HepG2 (cell line): Measurements from ENCODE around the gene C1GALT1. TPM values are rescaled to one million over a fixed set of nuclear protein-coding genes. Genes with fewer than 3 reads are reported as not detected.

Experiments used
- ATAC-seq: fragments of 200-7000 bp; cut with Tn5 transposase; 3 replicates; pipeline ENCODE4 v1.9.1; 2020; ENCODE audit warnings: mild to moderate bottlenecking, moderate library complexity
- BruUV-seq: library from RNA; stranded (reverse); fragments of 400-500 nt; replicated peaks from 2 replicates; lab custom pipeline; 2021; lab: Mats Ljungman, UMichigan
- CTCF ChIA-PET: fragments of 300-600 bp; formaldehyde crosslinking; extraction: SDS; loops from one replicate; lab custom pipeline; 2021; ENCODE audit warnings: low total read pairs, inconsistent platforms, low intra/inter-chr PET ratio; lab: Yijun Ruan, JAX
- POLR2A ChIA-PET: fragments of 350-600 bp; sonication (Branson Sonifier 250); formaldehyde crosslinking; loops from one replicate; lab custom pipeline; 2020; ENCODE audit warnings: antibody characterized with exemption, inconsistent platforms; lab: Yijun Ruan, JAX
- DNase-seq: peaks from one replicate; pipeline ENCODE4 v3.0.0-alpha.2; 2015; ENCODE audit warnings: low spot score
- FAIRE-seq: peaks from 3 replicates; lab custom pipeline; 2011; peaks lifted over from hg19 to GRCh38; lab: Jason Lieb, UNC
- H2AFZ ChIP-seq: one replicate; pipeline ENCODE4 v1.6.1; 2011; ENCODE audit warnings: low read length, inconsistent platforms
- H3K27ac ChIP-seq: fragments of 300-600 bp; 3 replicates; pipeline ENCODE4 v1.8.0; 2011; ENCODE audit warnings: mixed run types, mild to moderate bottlenecking, mixed read lengths, low read length, inconsistent platforms; ENCODE audit not compliant: insufficient read depth; ENCODE audit errors: extremely low read length
- H3K27me3 ChIP-seq, 2 experiments: fragments of 200-600 bp in 1 of 2; 2 replicates in 1 of 2; 3 replicates in 1 of 2; pipeline versions ENCODE4 v1.6.0 to v1.8.0; 2011; ENCODE audit warnings: low read length in 2 of 2, mild to moderate bottlenecking in 2 of 2, moderate library complexity in 2 of 2, inconsistent platforms in 1 of 2; ENCODE audit not compliant: insufficient read depth in 2 of 2, control insufficient read depth in 1 of 2
- H3K36me3 ChIP-seq, 2 experiments: fragments of 200-600 bp in 1 of 2; replicated peaks in 1 of 2; 2 replicates in 1 of 2; 3 replicates in 1 of 2; pipeline versions ENCODE4 v1.5.1 to v1.8.0; 2011; ENCODE audit warnings: low read length in 2 of 2, inconsistent platforms in 1 of 2; ENCODE audit not compliant: insufficient read depth in 2 of 2, control insufficient read depth in 1 of 2
- H3K4me1 ChIP-seq: 2 replicates; pipeline ENCODE4 v1.5.1; 2012; ENCODE audit warnings: low read length, inconsistent platforms; ENCODE audit not compliant: insufficient read depth
- H3K4me2 ChIP-seq: 2 replicates; pipeline ENCODE4 v1.6.0; 2011; ENCODE audit warnings: low read depth, low read length, inconsistent platforms
- H3K4me3 ChIP-seq, 3 experiments: fragments of 200-600 bp in 1 of 3; sonication (generic), shearing (Covaris generic) in 1 of 3; replicated peaks in 1 of 3; 2 replicates each; pipeline ENCODE4 v1.5.1; 2011 to 2016; ENCODE audit warnings: low read length in 3 of 3, inconsistent platforms in 2 of 3, low read depth in 2 of 3, mild to moderate bottlenecking in 2 of 3, control low read depth in 1 of 3, mixed read lengths in 1 of 3; ENCODE audit not compliant: insufficient read depth in 1 of 3
- H3K79me2 ChIP-seq: one replicate; pipeline ENCODE4 v1.6.1; 2011; ENCODE audit warnings: low read length, inconsistent platforms; ENCODE audit not compliant: insufficient read depth
- H3K9ac ChIP-seq: 2 replicates; pipeline ENCODE4 v1.6.0; 2011; ENCODE audit warnings: mild to moderate bottlenecking, low read depth, low read length, inconsistent platforms; ENCODE audit not compliant: insufficient read depth
- H3K9me3 ChIP-seq: 2 replicates; pipeline ENCODE4 v1.5.1; 2012; ENCODE audit warnings: mild to moderate bottlenecking, low read length
- H4K20me1 ChIP-seq: 2 replicates; pipeline ENCODE4 v1.6.0; 2011; ENCODE audit warnings: inconsistent platforms, mild to moderate bottlenecking, low read length, moderate library complexity; ENCODE audit not compliant: insufficient read depth
- ATF1 ChIP-seq: IDR thresholded peaks from 2 replicates; pipeline ENCODE4 v1.6.1; 2016; ENCODE audit warnings: mild to moderate bottlenecking, control low read depth
- CEBPB ChIP-seq: IDR thresholded peaks from 2 replicates; pipeline ENCODE4 v1.6.1; 2011; ENCODE audit warnings: low read depth, low read length, improper control_type of control experiment, borderline replicate concordance
- CEBPG ChIP-seq: IDR thresholded peaks from 2 replicates; pipeline ENCODE4 v1.6.1; 2016
- FOXP1 ChIP-seq, 2 experiments: fragments of 450-650 bp in 1 of 2; IDR thresholded peaks; 2 replicates each; pipeline ENCODE4 v1.6.1; 2017 to 2018; ENCODE audit warnings: antibody characterized with exemption in 1 of 2
- GLI4 ChIP-seq: sonication (generic); formaldehyde crosslinking; IDR thresholded peaks from 2 replicates; pipeline ENCODE4 v1.5.1; 2020; ENCODE audit warnings: missing genetic modification reagents, mild to moderate bottlenecking, moderate library complexity, borderline replicate concordance
- HOXA9 ChIP-seq: sonication (generic); formaldehyde crosslinking; IDR thresholded peaks from 2 replicates; pipeline ENCODE4 v1.8.1; 2022; ENCODE audit warnings: missing genetic modification reagents, mild to moderate bottlenecking, moderate library complexity, borderline replicate concordance
- KAT8 ChIP-seq: IDR thresholded peaks from 2 replicates; pipeline ENCODE4 v1.6.1; 2016; ENCODE audit warnings: missing genetic modification reagents, missing compliant biosample characterization
- RAD21 ChIP-seq: fragments of 450-650 bp; formaldehyde crosslinking; IDR thresholded peaks from 2 replicates; pipeline ENCODE4 v1.5.0; 2020; ENCODE audit warnings: mild to moderate bottlenecking
- RARA ChIP-seq: IDR thresholded peaks from 2 replicates; pipeline ENCODE4 v1.6.1; 2016; ENCODE audit warnings: missing genetic modification reagents, missing compliant biosample characterization
- RBM22 ChIP-seq: fragments of 200-400 bp; formaldehyde crosslinking; optimal IDR thresholded peaks from 2 replicates; pipeline ENCODE3; 2017; ENCODE audit warnings: mild to moderate bottlenecking, low read length, moderate library complexity
- SMAD1 ChIP-seq: sonication (generic); formaldehyde crosslinking; IDR thresholded peaks from 2 replicates; pipeline ENCODE4 v1.4.0; 2020; ENCODE audit warnings: missing genetic modification reagents, low read depth, mild to moderate bottlenecking, borderline replicate concordance
- ZBTB20 ChIP-seq: sonication (generic); formaldehyde crosslinking; IDR thresholded peaks from 2 replicates; pipeline ENCODE4 v1.8.1; 2023; ENCODE audit warnings: missing genetic modification reagents, low read depth, mild to moderate bottlenecking, borderline replicate concordance
- ZC3H13 ChIP-seq: sonication (generic); formaldehyde crosslinking; IDR thresholded peaks from 2 replicates; pipeline ENCODE4 v1.8.1; 2023; ENCODE audit warnings: mild to moderate bottlenecking, missing genetic modification reagents, moderate library complexity
- ZNF274 ChIP-seq: sonication (generic); formaldehyde crosslinking; IDR thresholded peaks from 2 replicates; pipeline ENCODE4 v1.5.1; 2020; ENCODE audit warnings: mild to moderate bottlenecking, missing genetic modification reagents
- ZNF572 ChIP-seq: sonication (generic); formaldehyde crosslinking; IDR thresholded peaks from 2 replicates; pipeline ENCODE4 v1.5.1; 2020; ENCODE audit warnings: mild to moderate bottlenecking, missing genetic modification reagents
- WGBS: methylation state at CpG from one replicate; pipeline ENCODE4 v1.1.6; 2017; ENCODE audit warnings: low lambda C conversion rate; 5-methylcytosine and 5-hydroxymethylcytosine counted together
- in situ Hi-C: cut with HindIII; loops from 2 replicates; pipeline ENCODE4 v1.10.0; 2017; ENCODE audit warnings: low pct_unique_long_range_greater_than_20kb; ENCODE audit not compliant: extremely low pct_ligation_motif_present
- intact Hi-C: fragments of 100-400 bp; cut with micrococcal nuclease; formaldehyde crosslinking; loops from one replicate; pipeline ENCODE4 v1.10.0; 2022; ENCODE audit not compliant: unreplicated experiment
- polyA plus RNA-seq, 8 experiments: library from polyadenylated mRNA; depleted of rRNA in 3 of 8; stranded (reverse) in 7 of 8; unstranded in 1 of 8; fragments of >200 nt; fragmentation: Illumina TruSeq in 4 of 8; extraction: Trizol in 4 of 8; gene quantifications; 2 replicates each; pipeline versions ENCODE4 v1.2.1 to v1.2.3, GENCODE V29; 2011 to 2016; ENCODE audit warnings: low read depth in 4 of 8, missing spikeins in 1 of 8, mixed read lengths in 1 of 8; ENCODE audit not compliant: insufficient read depth in 1 of 8
- total RNA-seq, 5 experiments: library from RNA; depleted of rRNA; stranded (reverse); fragments of >200 nt; fragmentation: Illumina TruSeq; extraction: Trizol; gene quantifications; 2 replicates each; pipeline ENCODE4 v1.2.3, GENCODE V29; 2016; ENCODE audit warnings: low read depth in 1 of 5
- TF ChIP-seq, protein P1 (sequence below): sonication (generic); formaldehyde crosslinking; IDR thresholded peaks from 2 replicates; pipeline ENCODE4 v1.4.0; 2020; ENCODE audit warnings: mild to moderate bottlenecking, missing genetic modification reagents

C1GALT1 gene
- total and polyA plus RNA-seq, 2 of the 13 experiments (the other 11 are each of a cell fraction or from before 2014, with no cell fraction given): 57.1 to 65.9 TPM

DNA sequence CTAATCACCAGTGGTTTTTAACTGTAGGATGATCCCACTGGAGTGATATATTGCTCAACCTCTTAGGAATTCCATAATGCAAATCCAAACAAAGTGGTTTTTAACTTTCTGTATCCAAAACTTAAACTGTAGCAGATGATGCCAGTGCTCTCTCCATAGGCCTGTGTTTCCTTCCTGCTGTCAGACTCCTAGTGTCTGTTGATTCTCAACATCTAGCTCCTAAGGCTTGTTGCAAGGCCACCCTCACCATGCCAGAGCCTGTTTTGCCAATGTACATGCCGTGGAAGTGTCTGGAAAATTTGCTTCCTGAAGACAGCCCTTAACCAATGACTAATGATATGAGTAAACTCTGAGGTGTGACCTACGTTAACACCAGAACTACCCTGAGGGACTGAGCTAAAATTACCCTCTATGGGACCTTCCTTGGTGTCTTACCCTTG, 39.3 kb downstream of the C1GALT1 start:
- FAIRE-seq (no peak), ATAC-seq (no peak), DNase-seq (no peak)
- BruUV-seq: no TSS peak
- H3K79me2 ChIP-seq: peaks cover 81% of the 10 kb centered on the region
- H3K9me3 ChIP-seq: no peaks in the 10 kb centered on the region
- no peak overlapping the region for H3K4me3 ChIP-seq
- H3K4me1 ChIP-seq: peaks cover 42% of the 10 kb centered on the region
- in situ Hi-C loops: loop anchor here (10.0 kb wide), 1 partner anchor 117 kb away; no protein-coding TSS in a partner anchor
- H4K20me1 ChIP-seq: peaks cover 10% of the 10 kb centered on the region; the same call in 1 of the 2 replicates
- H2AFZ ChIP-seq: no peak overlapping the region
- H3K9ac ChIP-seq: no peak overlapping the region
- H3K27me3 ChIP-seq: no peaks in the 10 kb centered on the region
- intact Hi-C loops: no loop called here
- H3K27ac ChIP-seq: no peak overlapping the region
- WGBS: 96% methylated on average over 2 of the region's 2 CpGs
- TF ChIP-seq RBM22 (peak; percentile 89), ATF1 (CRISPR knock-in tag) (no peak), FOXP1 (IDR thresholded peaks at IDR 0.05) (no peak), FOXP1 (CRISPR knock-in tag; IDR thresholded peaks at IDR 0.05) (no peak), CEBPB (peak; percentile 23; the same call in 1 of the 2 replicates), RARA (no peak), CEBPG (peak; percentile 32; the same call in 1 of the 2 replicates), ZC3H13 (CRISPR knock-in tag) (no peak)
- TF ChIP-seq, all 625 proteins: peak for 3
- no peak overlapping the region for H3K4me2 ChIP-seq
- ChIA-PET POLR2A (no interaction called here), CTCF (no interaction called here)
- peaks cover 4 to 24% of the 10 kb centered on the region in 2 experiments; a peak in 4 of 5 replicates for H3K36me3 ChIP-seq

- no peak overlapping the region for H3K27ac ChIP-seq
- H3K9ac ChIP-seq: no peak overlapping the region
- FAIRE-seq (no peak), DNase-seq (no peak), ATAC-seq (no peak)
- 100% methylated on average over 2 of the region's 2 CpGs for WGBS
- CTCF ChIA-PET: no interaction called here
- no peak overlapping the region for H3K4me2 ChIP-seq
- POLR2A ChIA-PET: no interaction called here
- H2AFZ ChIP-seq: no peak overlapping the region
- H4K20me1 ChIP-seq: peaks cover 5% of the 10 kb centered on the region; the same call in 1 of the 2 replicates
- peaks cover 0 to 8% of the 10 kb centered on the region in 2 experiments; a peak in 2 of 5 replicates for H3K36me3 ChIP-seq
- intact Hi-C loops: no loop called here
- no peak overlapping the region for H3K4me3 ChIP-seq
- H3K4me1 ChIP-seq: peaks cover 35% of the 10 kb centered on the region
- no TSS peak for BruUV-seq
- H3K27me3 ChIP-seq: no peaks in the 10 kb centered on the region
- H3K79me2 ChIP-seq: peaks cover 79% of the 10 kb centered on the region
- in situ Hi-C loops: loop anchor here (10.0 kb wide), 1 partner anchor 118 kb away; no protein-coding TSS in a partner anchor
- no peaks in the 10 kb centered on the region for H3K9me3 ChIP-seq
- TF ChIP-seq RAD21 (no peak), KAT8 (CRISPR knock-in tag) (no peak), HOXA9 (no peak), GLI4 (CRISPR knock-in tag) (no peak), SMAD1 (no peak), ZNF274 (CRISPR knock-in tag) (no peak), ZBTB20 (CRISPR knock-in tag) (no peak), ZNF572 (no peak)
- TF ChIP-seq, protein P1, sequence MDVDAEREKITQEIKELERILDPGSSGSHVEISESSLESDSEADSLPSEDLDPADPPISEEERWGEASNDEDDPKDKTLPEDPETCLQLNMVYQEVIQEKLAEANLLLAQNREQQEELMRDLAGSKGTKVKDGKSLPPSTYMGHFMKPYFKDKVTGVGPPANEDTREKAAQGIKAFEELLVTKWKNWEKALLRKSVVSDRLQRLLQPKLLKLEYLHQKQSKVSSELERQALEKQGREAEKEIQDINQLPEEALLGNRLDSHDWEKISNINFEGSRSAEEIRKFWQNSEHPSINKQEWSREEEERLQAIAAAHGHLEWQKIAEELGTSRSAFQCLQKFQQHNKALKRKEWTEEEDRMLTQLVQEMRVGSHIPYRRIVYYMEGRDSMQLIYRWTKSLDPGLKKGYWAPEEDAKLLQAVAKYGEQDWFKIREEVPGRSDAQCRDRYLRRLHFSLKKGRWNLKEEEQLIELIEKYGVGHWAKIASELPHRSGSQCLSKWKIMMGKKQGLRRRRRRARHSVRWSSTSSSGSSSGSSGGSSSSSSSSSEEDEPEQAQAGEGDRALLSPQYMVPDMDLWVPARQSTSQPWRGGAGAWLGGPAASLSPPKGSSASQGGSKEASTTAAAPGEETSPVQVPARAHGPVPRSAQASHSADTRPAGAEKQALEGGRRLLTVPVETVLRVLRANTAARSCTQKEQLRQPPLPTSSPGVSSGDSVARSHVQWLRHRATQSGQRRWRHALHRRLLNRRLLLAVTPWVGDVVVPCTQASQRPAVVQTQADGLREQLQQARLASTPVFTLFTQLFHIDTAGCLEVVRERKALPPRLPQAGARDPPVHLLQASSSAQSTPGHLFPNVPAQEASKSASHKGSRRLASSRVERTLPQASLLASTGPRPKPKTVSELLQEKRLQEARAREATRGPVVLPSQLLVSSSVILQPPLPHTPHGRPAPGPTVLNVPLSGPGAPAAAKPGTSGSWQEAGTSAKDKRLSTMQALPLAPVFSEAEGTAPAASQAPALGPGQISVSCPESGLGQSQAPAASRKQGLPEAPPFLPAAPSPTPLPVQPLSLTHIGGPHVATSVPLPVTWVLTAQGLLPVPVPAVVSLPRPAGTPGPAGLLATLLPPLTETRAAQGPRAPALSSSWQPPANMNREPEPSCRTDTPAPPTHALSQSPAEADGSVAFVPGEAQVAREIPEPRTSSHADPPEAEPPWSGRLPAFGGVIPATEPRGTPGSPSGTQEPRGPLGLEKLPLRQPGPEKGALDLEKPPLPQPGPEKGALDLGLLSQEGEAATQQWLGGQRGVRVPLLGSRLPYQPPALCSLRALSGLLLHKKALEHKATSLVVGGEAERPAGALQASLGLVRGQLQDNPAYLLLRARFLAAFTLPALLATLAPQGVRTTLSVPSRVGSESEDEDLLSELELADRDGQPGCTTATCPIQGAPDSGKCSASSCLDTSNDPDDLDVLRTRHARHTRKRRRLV (CRISPR knock-in tag): no peak
These were observed 40.9 kb downstream of the C1GALT1 start for GRCh38 chr7:7223250-7223649.
